Left lung (tissue), 10 donors: ENCODE results near the gene PITX1. TPM values are rescaled to one million over a fixed set of nuclear protein-coding genes. Genes with fewer than 3 reads are reported as not detected.

Source experiments
- ATAC-seq: fragments of 200-7000 bp; cut with Tn5 transposase; one replicate; pipeline ENCODE4 v1.9.1; 2020; ENCODE audit warnings: moderate library complexity
- DNase-seq, 4 donors: peaks; one replicate each; pipeline ENCODE4 v3.0.0-alpha.2; 2013 to 2020
- H3K27ac ChIP-seq, 2 donors: fragments of 200-600 bp; sonication (generic) in 1 of 2; one replicate each; pipeline versions ENCODE4 v1.5.0 to v1.8.0; 2020 to 2021
- H3K27me3 ChIP-seq, 2 donors: fragments of 200-600 bp; sonication (generic) in 1 of 2; one replicate each; pipeline versions ENCODE4 v1.5.0 to v1.8.0; 2020 to 2021
- H3K36me3 ChIP-seq, 2 donors: fragments of 200-600 bp; sonication (generic) in 1 of 2; one replicate each; pipeline versions ENCODE4 v1.5.0 to v1.8.0; 2020 to 2021
- H3K4me1 ChIP-seq, 2 donors: fragments of 200-600 bp; one replicate each; pipeline ENCODE4 v1.8.0; 2021
- H3K4me3 ChIP-seq, 2 donors: fragments of 200-600 bp; sonication (generic) in 1 of 2; one replicate each; pipeline versions ENCODE4 v1.5.0 to v1.8.0; 2020 to 2021; ENCODE audit warnings: mild to moderate bottlenecking in 1 of 2
- H3K9me3 ChIP-seq, 2 donors: fragments of 200-600 bp; sonication (generic) in 1 of 2; one replicate each; pipeline versions ENCODE4 v1.5.0 to v1.8.0; 2020 to 2021
- CTCF ChIP-seq, 2 donors: fragments of 200-600 bp; sonication (generic) in 1 of 2; IDR thresholded peaks; one replicate each; pipeline versions ENCODE4 v1.5.0 to v1.8.0; 2021; ENCODE audit warnings: antibody characterized with exemption in 2 of 2
- intact Hi-C, 2 donors: fragments of 100-400 bp; cut with DNase I; formaldehyde crosslinking; loops; one replicate each; pipeline versions ENCODE4 v1.11.2 to v1.14.2; 2022
- polyA plus RNA-seq, 6 donors: library from polyadenylated mRNA; unstranded; fragments of 120-200 nt; gene quantifications; one replicate each; pipeline ENCODE4 v1.2.1, GENCODE V29; 2013; ENCODE audit not compliant: insufficient read length in 6 of 6
- total RNA-seq, 2 donors: library from RNA; stranded (reverse); fragmentation: NEBNext Ultra II Directional; extraction: Animal tissue kit (Norgen Biotek cat#: 25700); gene quantifications; one replicate each; pipeline ENCODE4 v1.2.1, GENCODE V29; 2021
- donor health status: DM: no; HTN: yes; CAD: no.
- donor health status: DM: no; HTN: no; CAD: no.

The PITX1 gene
- total and polyA plus RNA-seq, 8 donors: 0.17 to 0.68 (median 0.32) TPM; not detected in 1

GRCh38 chr5:135013947-135014570, 20.0 kb downstream of the PITX1 start:
- no peak for TF ChIP-seq CTCF (IDR thresholded peaks at IDR 0.05)
- Histone ChIP-seq H3K27ac (no peak overlapping the region), H3K4me3 (no peak overlapping the region), H3K36me3 (no peaks in the 10 kb centered on the region), H3K27me3 (no peaks in the 10 kb centered on the region), H3K9me3 (no peaks in the 10 kb centered on the region), H3K4me1 (no peaks in the 10 kb centered on the region)
- intact Hi-C loops: no loop called here
- DNase-seq: peak in 1 of 4 donors; percentile 22
- peak; percentile 55 for ATAC-seq

- no peaks in the 10 kb centered on the region for H3K9me3 ChIP-seq
- no peak for ATAC-seq
- no peak overlapping the region for H3K4me3 ChIP-seq
- H3K36me3 ChIP-seq: no peaks in the 10 kb centered on the region
- intact Hi-C loops: no loop called here
- no peaks in the 10 kb centered on the region for H3K4me1 ChIP-seq
- TF ChIP-seq CTCF (IDR thresholded peaks at IDR 0.05): no peak
- H3K27me3 ChIP-seq: no peaks in the 10 kb centered on the region
- no peak overlapping the region for H3K27ac ChIP-seq
- peak in 1 of 4 donors; percentile 32 for DNase-seq
These were observed 20.6 kb downstream of the PITX1 start for GRCh38 chr5:135013445-135013844.

- ATAC-seq (no peak), DNase-seq (peak in 1 of 4 donors; percentile 41)
- no peaks in the 10 kb centered on the region for H3K27me3 ChIP-seq
- TF ChIP-seq CTCF (IDR thresholded peaks at IDR 0.05): no peak
- no peaks in the 10 kb centered on the region for H3K9me3 ChIP-seq
- no peak overlapping the region for H3K4me3 ChIP-seq
- no peaks in the 10 kb centered on the region for H3K4me1 ChIP-seq
- H3K36me3 ChIP-seq: no peaks in the 10 kb centered on the region
- intact Hi-C loops: no loop called here
- H3K27ac ChIP-seq: no peak overlapping the region
These were observed 21.1 kb downstream of the PITX1 start for GRCh38 chr5:135012951-135013391.

GRCh38 chr5:135012033-135012588, 21.9 kb downstream of the PITX1 start:
- H3K4me1 ChIP-seq: no peaks in the 10 kb centered on the region
- ATAC-seq (no peak), DNase-seq (peak in 1 of 4 donors; percentile 26)
- no peaks in the 10 kb centered on the region for H3K9me3 ChIP-seq
- TF ChIP-seq CTCF (IDR thresholded peaks at IDR 0.05): no peak
- H3K36me3 ChIP-seq: no peaks in the 10 kb centered on the region
- intact Hi-C loops: no loop called here
- H3K27ac ChIP-seq: no peak overlapping the region
- H3K27me3 ChIP-seq: no peaks in the 10 kb centered on the region
- no peak overlapping the region for H3K4me3 ChIP-seq

- TF ChIP-seq CTCF (IDR thresholded peaks at IDR 0.05): no peak
- Histone ChIP-seq H3K4me1 (no peaks in the 10 kb centered on the region), H3K27me3 (no peaks in the 10 kb centered on the region), H3K9me3 (no peaks in the 10 kb centered on the region), H3K4me3 (no peak overlapping the region), H3K36me3 (no peaks in the 10 kb centered on the region), H3K27ac (no peak overlapping the region)
- DNase-seq (peak in 1 of 4 donors; percentile 19), ATAC-seq (no peak)
- intact Hi-C loops: no loop called here
These were observed 22.5 kb downstream of the PITX1 start for GRCh38 chr5:135011355-135012032.
